Stomach (tissue), 19 donors: ENCODE results near the gene C20orf173. TPM values are rescaled to one million over a fixed set of nuclear protein-coding genes. Genes with fewer than 3 reads are reported as not detected.

ENCODE experiments used
- DNase-seq, 2 donors: peaks; one replicate each; pipeline versions ENCODE4 v3.0.0 to v3.0.0-alpha.2; 2013 to 2019
- H3K27ac ChIP-seq, 5 donors: fragments of 200-600 bp in 4 of 5; sonication (generic) in 4 of 5; one replicate each; pipeline ENCODE4 v1.5.1; 2013 to 2019; ENCODE audit warnings: mild to moderate bottlenecking in 1 of 5, moderate library complexity in 1 of 5
- H3K27me3 ChIP-seq, 3 donors: fragments of 200-600 bp; sonication (generic); one replicate each; pipeline ENCODE4 v1.5.1; 2017 to 2019; ENCODE audit warnings: mixed run types in 1 of 3
- H3K36me3 ChIP-seq, 4 donors: fragments of 200-600 bp; sonication (generic); 1 replicate in 3 of 4; 2 replicates in 1 of 4; pipeline ENCODE4 v1.5.1; 2016 to 2019
- H3K4me1 ChIP-seq, 4 donors: fragments of 200-600 bp; sonication (generic); one replicate each; pipeline ENCODE4 v1.5.1; 2016 to 2019
- H3K4me3 ChIP-seq, 4 donors: fragments of 200-600 bp; sonication (generic) in 3 of 4; one replicate each; pipeline ENCODE4 v1.5.1; 2016 to 2019; ENCODE audit warnings: mild to moderate bottlenecking in 1 of 4
- H3K9me3 ChIP-seq, 4 donors: fragments of 200-600 bp; sonication (generic); one replicate each; pipeline ENCODE4 v1.5.1; 2016 to 2019
- EP300 ChIP-seq: sonication (generic); formaldehyde crosslinking; IDR thresholded peaks from one replicate; pipeline ENCODE4 v1.6.1; 2017; ENCODE audit warnings: antibody characterized with exemption
- POLR2A ChIP-seq, 4 donors: fragments of 450-650 bp; IDR thresholded peaks; one replicate each; pipeline ENCODE4 v1.6.1; 2016; ENCODE audit warnings: antibody characterized with exemption in 4 of 4, control low read depth in 2 of 4, mild to moderate bottlenecking in 1 of 4, moderate library complexity in 1 of 4
- POLR2AphosphoS5 ChIP-seq, 3 donors: sonication (generic); formaldehyde crosslinking; IDR thresholded peaks; one replicate each; pipeline ENCODE4 v1.6.1; 2016; ENCODE audit warnings: antibody characterized with exemption in 3 of 3
- WGBS, 5 donors: extraction: QIAGEN DNeasy Blood & Tissue Kit in 3 of 5; methylation state at CpG; one replicate each; pipeline versions ENCODE4 v1.1.5 to v1.1.7; 2013 to 2018; 5-methylcytosine and 5-hydroxymethylcytosine counted together
- intact Hi-C: fragments of 100-400 bp; cut with DNase I; formaldehyde crosslinking; loops from one replicate; pipeline ENCODE4 v1.15.1; 2023; ENCODE audit warnings: low total_unique reads
- long read RNA-seq, 10 donors: transcript quantifications; one replicate each; lab custom pipeline, GENCODE V29; 2026
- polyA plus RNA-seq, 3 donors: library from polyadenylated mRNA; stranded (reverse); fragments of 200-250 nt; gene quantifications; one replicate each; pipeline ENCODE4 v1.2.3, GENCODE V29; 2013
- total RNA-seq, 5 donors: library from RNA; depleted of rRNA; stranded (reverse); fragments of >200 nt; gene quantifications; one replicate each; pipeline versions ENCODE4 v1.1.0 to v1.2.3, GENCODE V29; 2014 to 2016
- TF ChIP-seq, protein P1 (sequence below), 7 experiments: fragments of 450-650 bp in 4 of 7; fragments of 200-600 bp in 3 of 7; sonication (generic) in 3 of 7; IDR thresholded peaks; one replicate each; pipeline ENCODE4 v1.5.1; 2016 to 2019; ENCODE audit warnings: antibody characterized with exemption in 7 of 7, control low read depth in 2 of 7, mild to moderate bottlenecking in 1 of 7
- donor health status: healthy with polysubstance abuse.
- donor health status: Bipolar disorder and iron deficiency.
- donor health status: healthy.

The C20orf173 gene, protein sequence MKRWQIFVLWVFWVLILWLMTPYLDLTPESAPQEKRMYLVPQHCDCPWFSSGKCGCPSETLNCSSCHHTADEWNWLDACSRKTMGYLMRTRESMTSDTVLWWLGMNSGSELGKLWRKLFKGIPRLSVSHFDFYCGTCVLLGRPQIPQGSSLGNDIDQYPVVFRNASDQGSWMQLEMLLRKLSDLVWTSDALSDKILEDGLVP
- not detected for total RNA-seq
- polyA plus RNA-seq: not detected
- long read RNA-seq, donor 1: 0 reads
- long read RNA-seq, donor 2, partial matches to known transcripts: 338 of 346 reads
- long read RNA-seq, donor 2, other reads (novel, unspliced or antisense): 8 of 346 reads
- long read RNA-seq, donor 3: 0 reads
- long read RNA-seq, donor 4: 0 reads
- long read RNA-seq, donor 5: 0 reads
- long read RNA-seq, donor 6: 0 reads
- long read RNA-seq, donor 7: 0 reads
- long read RNA-seq, donor 8: 0 reads
- long read RNA-seq, donor 9: 0 reads
- long read RNA-seq, donor 10: 0 reads

DNA sequence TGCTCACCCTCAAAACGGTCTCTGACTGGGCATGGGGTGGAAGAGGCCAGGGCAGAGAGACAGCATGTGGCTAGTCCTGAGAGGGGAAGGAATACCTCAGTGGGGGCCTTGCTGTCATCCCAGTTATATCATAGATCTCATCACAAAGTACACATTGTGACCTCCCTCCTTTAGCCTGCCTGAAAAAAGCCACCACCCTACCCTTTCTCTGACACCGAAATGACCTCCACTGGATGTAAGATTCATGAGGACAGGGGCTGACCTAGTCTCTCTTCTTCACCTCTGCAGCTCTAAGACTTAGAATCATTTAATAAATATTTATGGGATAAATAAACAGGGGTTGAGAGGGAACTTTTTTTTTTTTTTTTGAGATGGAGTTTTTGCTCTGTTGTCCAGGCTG, at the start of gene C20orf173:
Gene C20orf173 (minus strand): TSS at position 101 of the 400 bp plus-strand sequence. CDS start 279 bp downstream, outside the sequence.
- TF ChIP-seq POLR2AphosphoS5 (IDR thresholded peaks at IDR 0.05) (no peak), POLR2A (IDR thresholded peaks at IDR 0.05) (no peak), EP300 (no peak)
- TF ChIP-seq, protein P1, sequence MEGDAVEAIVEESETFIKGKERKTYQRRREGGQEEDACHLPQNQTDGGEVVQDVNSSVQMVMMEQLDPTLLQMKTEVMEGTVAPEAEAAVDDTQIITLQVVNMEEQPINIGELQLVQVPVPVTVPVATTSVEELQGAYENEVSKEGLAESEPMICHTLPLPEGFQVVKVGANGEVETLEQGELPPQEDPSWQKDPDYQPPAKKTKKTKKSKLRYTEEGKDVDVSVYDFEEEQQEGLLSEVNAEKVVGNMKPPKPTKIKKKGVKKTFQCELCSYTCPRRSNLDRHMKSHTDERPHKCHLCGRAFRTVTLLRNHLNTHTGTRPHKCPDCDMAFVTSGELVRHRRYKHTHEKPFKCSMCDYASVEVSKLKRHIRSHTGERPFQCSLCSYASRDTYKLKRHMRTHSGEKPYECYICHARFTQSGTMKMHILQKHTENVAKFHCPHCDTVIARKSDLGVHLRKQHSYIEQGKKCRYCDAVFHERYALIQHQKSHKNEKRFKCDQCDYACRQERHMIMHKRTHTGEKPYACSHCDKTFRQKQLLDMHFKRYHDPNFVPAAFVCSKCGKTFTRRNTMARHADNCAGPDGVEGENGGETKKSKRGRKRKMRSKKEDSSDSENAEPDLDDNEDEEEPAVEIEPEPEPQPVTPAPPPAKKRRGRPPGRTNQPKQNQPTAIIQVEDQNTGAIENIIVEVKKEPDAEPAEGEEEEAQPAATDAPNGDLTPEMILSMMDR (IDR thresholded peaks at IDR 0.05): no peak
- 85 to 96% (median 88%) methylated on average over 2 of the region's 2 CpGs for WGBS, 5 donors
- H3K27me3 ChIP-seq: no peaks in the 10 kb centered on the region
- intact Hi-C loops: no loop called here
- no peak within 1 kb of the TSS for H3K27ac ChIP-seq
- H3K4me1 ChIP-seq: no peaks in the 10 kb centered on the region
- H3K36me3 ChIP-seq: no peaks in the 10 kb centered on the region
- no peak for DNase-seq
- H3K9me3 ChIP-seq: no peaks in the 10 kb centered on the region
- no peak within 1 kb of the TSS for H3K4me3 ChIP-seq

DNA sequence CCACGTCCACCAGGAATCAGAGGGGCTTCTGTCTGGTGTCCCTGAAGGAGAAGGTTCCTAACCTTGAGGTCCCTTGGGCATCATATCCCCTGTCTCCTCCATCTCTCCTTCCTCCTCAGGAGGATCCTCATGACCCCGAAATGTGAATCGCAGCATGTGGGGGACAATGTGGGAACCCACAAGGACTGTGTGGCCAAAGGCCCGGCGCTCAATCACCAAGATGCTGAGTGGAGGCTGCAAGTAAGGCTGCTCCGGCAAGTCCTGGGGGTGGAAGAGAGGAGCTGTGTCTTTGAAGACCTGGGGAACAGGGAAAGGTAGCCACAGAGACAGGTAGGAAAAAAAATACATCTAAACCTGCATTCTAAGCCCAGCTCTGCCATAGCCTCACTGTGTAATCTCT, 49.7 kb upstream of the C20orf173 start:
- TF ChIP-seq POLR2A (IDR thresholded peaks at IDR 0.05) (no peak), EP300 (no peak), POLR2AphosphoS5 (IDR thresholded peaks at IDR 0.05) (no peak)
- TF ChIP-seq, protein P1 (IDR thresholded peaks at IDR 0.05): no peak
- Histone ChIP-seq H3K27me3 (no peaks in the 10 kb centered on the region), H3K27ac (no peak overlapping the region), H3K9me3 (peaks cover 0 to 3% (median 0%) of the 10 kb centered on the region in 4 donors), H3K36me3 (peaks cover 0 to 14% (median 2%) of the 10 kb centered on the region in 4 donors), H3K4me3 (no peak overlapping the region), H3K4me1 (peaks cover 0 to 5% (median 2%) of the 10 kb centered on the region in 4 donors)
- no peak for DNase-seq
- intact Hi-C loops: no loop called here
- 93 to 97% (median 96%) methylated on average over 4 to 6 of the region's 6 CpGs for WGBS, 5 donors

DNA sequence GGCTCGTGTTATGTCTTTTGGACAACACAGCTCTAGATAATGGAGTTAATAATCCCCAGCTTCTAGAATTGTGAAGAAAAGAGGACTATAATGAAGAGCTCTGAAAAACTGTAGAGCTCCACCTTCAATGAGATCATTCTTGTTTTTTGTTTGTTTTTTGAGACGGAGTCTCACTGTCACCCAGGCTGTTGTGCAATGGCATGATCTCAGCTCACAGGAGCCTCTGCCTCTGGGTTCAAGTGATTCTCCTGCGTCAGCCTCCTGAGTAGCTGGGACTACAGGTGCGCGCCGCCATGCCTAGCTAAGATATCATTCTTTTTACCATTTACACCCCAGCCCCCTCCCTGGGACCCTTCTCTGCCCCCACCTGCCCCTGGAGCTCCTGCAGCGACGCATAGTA, 49.0 kb upstream of the C20orf173 start:
- Histone ChIP-seq H3K9me3 (peaks cover 0 to 5% (median 2%) of the 10 kb centered on the region in 4 donors), H3K4me3 (no peak overlapping the region), H3K27ac (no peak overlapping the region), H3K36me3 (peaks cover 0 to 14% (median 2%) of the 10 kb centered on the region in 4 donors), H3K4me1 (peaks cover 0 to 5% (median 2%) of the 10 kb centered on the region in 4 donors), H3K27me3 (no peaks in the 10 kb centered on the region)
- 83 to 92% (median 88%) methylated on average over 8 of the region's 8 CpGs for whole genome bisulfite sequencing, 5 donors
- TF ChIP-seq POLR2AphosphoS5 (IDR thresholded peaks at IDR 0.05): no peak
- TF ChIP-seq, protein P1 (IDR thresholded peaks at IDR 0.05): no peak
- no peak for TF ChIP-seq POLR2A (IDR thresholded peaks at IDR 0.05)
- no peak for TF ChIP-seq EP300
- intact Hi-C loops: no loop called here
- DNase-seq: no peak

DNA sequence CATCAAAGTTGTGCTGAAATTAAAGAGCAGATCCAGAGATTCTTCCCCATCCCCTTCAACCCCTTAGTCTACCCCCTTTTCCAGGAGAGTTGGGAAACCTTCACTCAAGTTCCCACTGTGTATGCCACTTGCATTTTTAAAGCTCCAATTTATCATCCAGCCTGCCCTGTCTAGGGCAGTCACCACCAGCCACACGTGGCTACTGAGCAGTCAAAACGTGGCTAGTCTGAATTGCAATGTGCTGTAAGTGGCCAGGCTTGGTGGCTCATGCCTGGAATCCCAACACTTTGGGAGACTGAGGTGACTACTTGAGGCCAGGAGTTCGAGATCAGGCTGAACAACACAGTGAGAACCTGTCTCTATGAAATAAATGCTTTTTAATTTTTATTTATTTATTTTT, 47.4 kb upstream of the C20orf173 start:
- peaks cover 0 to 16% (median 13%) of the 10 kb centered on the region in 4 donors for H3K9me3 ChIP-seq
- 54 to 68% (median 58%) methylated on average over 3 of the region's 3 CpGs for WGBS, 5 donors
- H3K27me3 ChIP-seq: no peaks in the 10 kb centered on the region
- peaks cover 0 to 5% (median 2%) of the 10 kb centered on the region in 4 donors for H3K4me1 ChIP-seq
- no peak overlapping the region for H3K4me3 ChIP-seq
- no peak for DNase-seq
- peaks cover 0 to 2% (median 0%) of the 10 kb centered on the region in 4 donors for H3K36me3 ChIP-seq
- intact Hi-C loops: no loop called here
- peak overlapping the region in 3 of 5 donors; percentile 21 to 43 (median 27) for H3K27ac ChIP-seq
- TF ChIP-seq EP300 (no peak), POLR2AphosphoS5 (IDR thresholded peaks at IDR 0.05) (no peak), POLR2A (IDR thresholded peaks at IDR 0.05) (no peak)
- TF ChIP-seq, protein P1 (IDR thresholded peaks at IDR 0.05): no peak
